Stimulated activated CD8-positive, alpha-beta memory T cell treated with anti-CD3 and anti-CD28 coated beads, Interleukin-12 subunit alpha, Interleukin-12 subunit beta, amount 100 ng/mL, for 24 hours (primary cell): ENCODE results near the gene RIBC2.

Experiments used
- DNase-seq: peaks from one replicate; pipeline ENCODE4 v3.0.0-alpha.2; 2020; ENCODE audit errors: extremely low read depth

The RIBC2 gene

GRCh38 chr22:45475063-45475747, 61.7 kb downstream of the RIBC2 start:
- no peak for DNase-seq

DNA sequence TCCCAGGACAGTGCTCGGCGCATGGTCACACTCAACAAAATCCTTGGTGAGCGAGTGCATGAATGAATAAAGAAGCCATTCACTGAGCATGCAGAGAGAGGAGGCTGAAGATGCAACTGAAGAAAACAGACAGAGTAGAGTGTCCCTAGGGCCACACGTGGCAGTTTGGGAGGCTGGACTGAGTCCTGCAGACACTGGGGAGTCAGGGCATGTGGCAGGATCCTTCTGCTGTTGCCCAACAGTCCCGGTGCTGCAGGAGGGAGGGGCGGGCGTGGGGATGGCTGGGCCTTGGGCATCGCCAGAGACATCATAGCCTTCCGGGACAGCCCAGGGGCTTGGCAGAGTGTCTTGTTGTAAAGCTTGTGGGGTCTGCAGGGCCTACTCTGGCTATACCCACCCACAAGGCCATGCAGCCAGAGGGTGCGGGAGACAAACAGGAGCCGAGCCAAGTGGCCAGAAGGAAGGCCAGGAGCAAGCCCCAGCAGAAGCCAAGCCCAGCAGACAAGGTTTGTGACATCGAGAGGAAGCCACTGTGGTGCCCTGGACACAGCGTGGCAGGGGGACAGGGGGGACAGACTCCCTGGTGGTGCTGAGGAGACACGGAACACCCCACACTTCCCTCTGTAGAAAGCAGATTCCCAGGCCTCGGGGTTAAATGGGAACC, 62.5 kb downstream of the RIBC2 start:
- no peak for DNase-seq

GRCh38 chr22:45476814-45477213, 63.3 kb downstream of the RIBC2 start:
- no peak for DNase-seq

DNA sequence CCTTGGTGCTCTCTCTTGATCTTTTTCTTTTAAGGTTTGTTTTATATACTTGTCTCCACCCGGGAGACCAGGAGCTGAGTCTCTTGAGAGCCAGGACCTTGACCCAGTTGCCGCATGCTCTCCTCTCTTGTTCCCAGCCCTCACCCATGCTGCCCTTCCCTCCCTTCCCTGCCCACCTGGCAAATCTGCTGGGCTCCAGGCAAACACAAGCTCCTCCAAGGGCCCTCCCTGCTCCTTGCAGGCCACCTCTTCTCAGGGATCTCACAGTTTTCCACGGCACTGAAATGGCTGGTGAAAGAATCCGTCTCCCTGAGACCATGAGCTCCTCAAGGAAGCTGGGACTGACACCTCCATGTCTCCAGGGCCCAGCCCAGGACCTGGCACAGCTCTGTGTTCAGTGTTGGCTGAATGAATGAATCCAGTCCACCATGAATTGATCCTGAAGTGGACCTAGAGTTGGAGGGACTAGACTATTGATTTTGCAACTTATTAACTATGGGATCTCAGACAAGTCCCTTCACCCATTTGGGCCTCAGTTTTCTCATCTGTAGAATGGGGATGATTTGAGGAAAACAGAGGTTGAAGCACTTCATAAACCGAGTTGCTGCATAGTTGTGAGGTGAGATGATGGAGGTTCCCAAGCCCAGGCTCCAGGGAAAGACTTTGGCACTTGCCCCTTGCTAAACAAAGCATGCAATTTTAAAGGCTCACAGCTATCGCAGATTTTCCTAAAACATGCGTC, 64.0 kb downstream of the RIBC2 start:
- DNase-seq = no peak

DNA sequence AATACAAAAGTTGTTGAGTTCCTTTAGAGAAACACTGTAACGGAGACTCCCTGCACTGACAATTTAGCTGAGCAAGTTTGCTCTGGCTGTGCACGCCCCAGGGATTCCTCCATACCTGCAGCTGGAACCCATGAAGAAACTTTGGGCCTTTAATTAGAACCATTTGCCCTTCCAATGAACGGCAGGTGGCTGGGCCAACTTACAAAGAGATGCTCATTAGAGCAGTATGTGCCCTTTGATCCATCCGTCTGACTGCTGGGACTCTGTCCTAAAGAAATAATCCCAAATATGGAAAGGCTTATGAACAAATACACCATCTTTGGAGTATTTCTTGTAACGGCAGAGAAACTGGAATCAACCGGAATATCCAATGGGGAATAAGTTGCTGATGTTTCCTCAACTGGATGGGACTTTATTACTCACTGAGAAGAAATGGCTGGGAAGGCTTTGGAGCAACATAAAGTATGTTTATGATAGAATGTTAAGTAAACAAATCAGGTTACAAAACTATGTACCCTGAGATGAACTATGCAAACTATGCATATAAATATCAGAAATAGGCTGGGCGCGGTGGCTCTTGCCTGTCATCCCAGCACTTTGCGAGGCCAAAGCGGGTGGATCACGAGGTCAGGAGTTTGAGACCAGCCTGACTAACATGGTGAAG, 64.7 kb downstream of the RIBC2 start:
- DNase-seq = no peak

- no peak for DNase-seq
Observed at GRCh38 chr22:45480717-45481116, 67.2 kb downstream of the RIBC2 start.

DNA sequence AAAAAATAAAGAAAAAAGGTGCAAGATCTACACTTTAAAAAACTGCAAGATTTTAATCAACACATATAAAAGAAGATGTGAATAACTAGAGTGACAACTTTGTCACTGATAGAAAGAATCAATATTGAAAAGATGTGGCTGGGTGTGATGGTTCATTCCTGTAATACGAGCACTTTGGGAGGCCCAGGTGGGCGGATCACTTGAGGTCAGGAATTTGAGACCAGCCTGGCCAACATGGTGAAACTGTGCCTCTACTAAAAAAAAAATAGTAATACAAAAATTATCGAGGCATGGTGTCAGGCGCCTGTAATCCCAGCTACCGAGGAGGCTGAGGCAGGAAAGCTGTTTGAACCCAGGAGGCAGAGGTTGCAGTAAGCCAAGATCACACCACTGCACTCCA, 68.2 kb downstream of the RIBC2 start:
- no peak for DNase-seq
